Stimulated activated CD4-positive, alpha-beta T cell treated with anti-CD3 and anti-CD28 coated beads, Interleukin-1b, Interleukin-23, amount 100 ng/mL, for 24 hours (primary cell): ENCODE measurements around the gene SKAP1.
"Not testable (repeated sequence)": the region's sequence is repeated elsewhere in the genome, so short reads cannot be mapped to it uniquely, and the experiment has no call there.

ENCODE experiments used
- DNase-seq, 4 experiments: peaks; one replicate each; pipeline ENCODE4 v3.0.0-alpha.2; 2020; ENCODE audit warnings: low read depth in 4 of 4, low spot score in 1 of 4

Gene SKAP1

DNA sequence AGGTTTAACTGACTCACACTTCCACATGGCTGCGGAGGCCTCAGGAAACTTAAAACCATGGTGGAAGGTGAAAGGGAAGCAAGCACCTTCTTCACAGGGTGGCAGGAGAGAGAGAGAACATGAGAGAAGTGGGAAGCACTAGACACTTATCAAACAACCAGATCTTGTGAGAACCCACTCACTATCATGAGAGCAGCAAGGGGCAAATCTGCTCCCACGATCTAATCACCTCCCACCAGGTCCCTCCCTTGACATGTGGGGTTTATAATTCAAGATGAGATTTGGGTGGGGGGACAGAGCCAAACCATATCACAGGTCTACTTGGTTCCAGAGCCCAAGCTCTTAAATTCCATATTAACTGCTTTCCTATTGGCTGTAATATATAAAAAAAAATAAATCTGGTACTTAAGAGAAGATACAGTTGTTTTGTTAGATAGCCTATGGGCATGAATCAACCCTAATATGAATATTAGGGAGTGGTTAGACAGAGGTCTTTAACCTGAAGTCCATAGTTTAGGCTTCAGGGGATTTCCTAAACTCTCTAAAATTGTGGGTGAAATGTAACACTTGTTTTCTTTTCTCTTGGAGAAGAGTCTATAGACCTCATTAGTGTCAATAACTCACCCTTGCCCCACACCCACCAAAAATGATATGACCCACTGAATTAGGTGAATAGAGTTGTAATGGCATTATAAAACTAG lies 56.7 kb downstream of the SKAP1 start:
- no peak for DNase-seq

DNA sequence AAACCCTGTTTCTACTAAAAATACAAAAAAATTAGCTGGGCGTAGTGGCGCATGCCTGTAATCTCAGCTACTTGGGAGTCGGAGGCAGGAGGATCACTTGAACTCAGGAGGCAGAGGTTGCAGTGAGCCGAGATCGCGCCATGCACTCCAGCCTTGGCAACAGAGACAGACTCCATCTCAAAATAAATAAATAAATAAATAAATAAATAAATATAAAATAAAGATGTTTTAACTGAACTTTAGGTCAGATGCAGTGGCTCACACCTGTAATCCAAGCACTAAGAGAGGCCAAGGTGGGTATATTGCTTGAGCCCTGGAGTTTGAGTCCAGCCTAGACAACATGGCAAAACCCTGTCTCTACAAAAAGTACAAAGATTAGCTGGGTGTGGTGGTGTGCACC lies 61.0 kb downstream of the SKAP1 start:
- DNase-seq = not testable (repeated sequence)

DNA sequence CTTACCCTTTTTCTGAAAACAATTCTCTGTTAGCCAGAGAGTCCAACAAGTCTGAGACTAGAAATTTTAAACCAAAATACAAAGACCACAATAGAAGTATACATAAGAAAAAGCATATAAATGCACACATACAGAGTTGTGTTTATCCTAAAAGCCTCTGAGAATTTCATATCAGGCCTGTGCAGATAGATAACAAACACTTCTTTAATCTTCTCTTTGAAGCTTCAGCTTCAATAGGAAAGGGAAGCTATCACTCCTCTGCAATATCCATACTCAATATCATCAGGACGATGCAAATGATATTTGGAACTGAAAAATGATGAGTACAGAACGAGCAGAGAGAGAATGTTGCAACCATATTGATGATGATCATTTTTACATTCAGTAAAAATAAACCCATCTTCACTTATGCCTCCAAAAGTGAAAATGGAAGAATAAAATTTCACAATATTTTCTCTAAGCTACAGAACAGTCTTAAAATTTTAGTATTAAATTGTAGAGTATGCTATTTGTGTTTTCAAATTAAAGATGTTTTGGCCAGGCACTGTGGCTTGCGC lies 61.6 kb downstream of the SKAP1 start:
- DNase-seq = no peak

DNA sequence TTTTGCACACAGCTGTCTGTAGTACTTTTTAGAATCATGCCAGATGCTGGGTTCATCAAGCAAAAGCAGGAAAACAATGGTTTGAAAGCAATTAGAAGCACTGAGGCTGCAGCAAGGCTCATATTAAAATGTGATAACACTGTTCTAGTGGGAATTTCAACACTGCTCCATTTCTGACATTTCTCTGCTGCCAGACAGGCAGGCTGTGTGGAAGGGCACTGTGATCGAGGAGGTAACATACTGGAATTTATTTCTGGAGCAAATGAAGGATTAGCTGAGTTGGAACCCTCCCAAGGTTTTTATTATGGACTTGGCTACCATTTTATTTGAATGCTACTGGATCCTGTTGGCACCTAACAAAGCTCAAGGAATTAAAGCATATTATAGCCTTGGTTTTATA lies 66.9 kb downstream of the SKAP1 start:
- DNase-seq = no peak

DNA sequence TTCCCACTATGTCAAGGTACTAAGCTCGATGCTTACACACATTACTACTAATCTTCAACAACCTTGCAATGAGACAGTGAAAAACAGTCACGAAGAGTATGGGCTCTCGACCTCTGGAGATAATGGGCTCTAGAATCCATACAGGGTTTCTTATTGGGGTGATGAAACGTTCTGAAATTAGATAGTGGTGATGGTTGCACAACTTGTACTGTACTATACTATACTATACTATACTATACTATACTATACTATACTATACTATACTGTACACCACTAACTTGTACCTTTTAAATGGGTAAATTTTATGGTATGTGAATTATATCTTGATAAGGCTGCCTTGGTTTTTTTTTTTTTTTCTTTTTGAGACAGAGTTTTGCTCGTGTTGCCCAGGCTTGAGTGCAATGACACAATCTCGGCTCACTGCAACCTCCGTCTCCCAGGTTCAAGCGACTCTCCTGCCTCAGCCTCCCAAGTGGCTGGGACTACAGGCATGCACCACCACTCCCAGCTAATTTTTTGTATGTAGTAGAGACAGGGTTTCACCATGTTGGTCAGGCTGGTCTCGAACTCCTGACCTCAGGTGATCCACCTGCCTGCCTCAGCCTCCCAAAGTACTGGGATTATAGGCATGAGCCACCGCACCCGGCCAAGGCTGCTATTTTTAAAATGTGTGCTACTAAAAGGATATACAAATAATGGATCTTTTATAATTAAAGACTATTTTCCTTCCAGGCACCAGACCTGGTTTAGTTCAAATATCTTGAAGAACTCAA lies 69.0 kb downstream of the SKAP1 start:
- DNase-seq = not testable (repeated sequence)

DNA sequence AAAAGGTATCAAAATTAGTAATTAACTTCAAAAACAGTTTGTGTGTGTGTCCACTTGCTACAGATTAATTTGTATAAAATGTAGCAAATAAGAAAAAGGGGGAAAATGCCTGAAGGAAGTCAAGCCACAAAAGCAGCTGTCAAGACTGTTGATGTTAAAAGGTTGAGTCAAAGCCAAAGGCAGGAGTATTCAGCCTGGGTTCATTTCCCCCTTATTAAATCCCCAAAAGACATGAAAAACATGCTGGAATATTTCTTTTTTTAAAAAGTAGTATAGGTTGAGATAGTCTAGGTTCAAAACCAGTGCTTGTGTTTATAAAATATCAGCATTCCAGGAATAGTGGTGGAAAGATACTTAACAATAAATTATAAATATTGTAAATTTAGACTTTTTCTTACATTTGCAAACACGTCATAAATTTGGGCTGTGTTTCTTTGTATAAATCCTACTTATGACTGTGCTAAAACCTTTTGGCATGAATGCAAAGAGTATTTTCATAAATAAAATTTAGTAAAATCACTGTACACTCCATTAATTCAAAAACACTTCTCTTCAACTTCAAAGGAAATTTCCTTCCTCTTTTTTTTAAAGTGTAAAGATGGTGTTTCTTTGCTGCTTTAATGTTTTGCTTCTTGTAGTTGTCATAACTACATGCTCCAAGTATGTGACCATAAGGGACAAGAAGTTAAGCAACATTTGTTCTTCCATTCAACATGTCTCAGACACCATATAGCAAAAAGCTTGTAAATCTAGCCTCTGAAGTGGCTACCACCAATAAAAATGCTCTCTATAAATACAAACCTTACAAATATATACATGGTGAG lies 72.0 kb downstream of the SKAP1 start:
- no peak for DNase-seq

DNA sequence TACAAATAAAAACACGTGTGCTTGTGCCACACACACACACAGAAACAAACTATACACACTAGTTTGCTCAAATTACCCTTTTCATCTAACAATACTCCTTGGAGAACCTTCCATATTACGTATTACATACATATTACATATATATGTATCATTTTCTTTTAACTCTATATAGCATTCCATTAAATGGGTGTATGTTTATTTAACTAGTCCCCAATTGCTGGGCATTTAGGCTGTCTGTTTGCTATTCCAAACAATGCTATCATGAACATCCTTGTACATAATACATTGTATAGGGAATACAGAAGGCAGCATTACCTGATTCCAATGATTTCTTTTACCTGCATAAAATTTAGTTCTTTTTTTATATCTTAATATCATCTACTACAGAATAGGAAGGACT lies 73.1 kb downstream of the SKAP1 start:
- DNase-seq = no peak

DNA sequence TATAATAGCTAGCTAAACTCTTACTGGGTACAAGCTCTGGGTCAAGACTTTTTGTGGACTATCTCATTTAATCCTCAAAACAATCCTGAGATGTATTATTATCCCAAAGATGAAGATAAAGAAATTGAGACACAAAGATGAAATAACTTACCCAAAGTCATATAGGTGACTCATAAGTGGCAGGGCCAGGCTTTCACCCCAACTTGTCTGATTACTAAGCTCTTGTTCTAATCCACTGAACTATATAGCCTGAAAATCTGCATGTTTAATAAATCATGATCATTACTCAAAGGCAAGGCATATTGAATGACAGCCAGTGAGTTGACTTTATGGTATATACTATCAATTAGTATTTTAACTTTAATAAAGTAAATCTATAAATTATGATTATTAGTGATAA lies 77.4 kb downstream of the SKAP1 start:
- no peak for DNase-seq

DNA sequence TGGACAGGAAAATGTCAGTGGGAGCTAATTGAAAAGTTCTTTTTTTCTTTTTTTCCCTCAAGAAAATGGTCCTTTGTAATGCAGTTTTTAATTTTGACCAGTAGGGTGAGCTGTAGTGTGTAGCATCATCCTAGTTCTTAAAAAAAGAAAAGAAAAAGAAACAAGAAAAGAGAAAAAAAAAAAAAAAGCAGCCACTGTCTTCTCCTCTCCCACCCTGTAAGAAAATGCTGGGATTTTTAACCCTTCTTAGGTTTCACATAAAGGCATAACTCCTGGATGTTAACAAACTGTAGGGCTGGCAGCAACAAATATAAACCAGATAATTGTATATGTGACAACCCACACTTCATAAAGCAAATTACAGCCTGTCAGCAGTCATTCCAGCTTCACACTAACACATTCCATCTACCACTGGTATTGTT lies 78.1 kb downstream of the SKAP1 start:
- no peak for DNase-seq

DNA sequence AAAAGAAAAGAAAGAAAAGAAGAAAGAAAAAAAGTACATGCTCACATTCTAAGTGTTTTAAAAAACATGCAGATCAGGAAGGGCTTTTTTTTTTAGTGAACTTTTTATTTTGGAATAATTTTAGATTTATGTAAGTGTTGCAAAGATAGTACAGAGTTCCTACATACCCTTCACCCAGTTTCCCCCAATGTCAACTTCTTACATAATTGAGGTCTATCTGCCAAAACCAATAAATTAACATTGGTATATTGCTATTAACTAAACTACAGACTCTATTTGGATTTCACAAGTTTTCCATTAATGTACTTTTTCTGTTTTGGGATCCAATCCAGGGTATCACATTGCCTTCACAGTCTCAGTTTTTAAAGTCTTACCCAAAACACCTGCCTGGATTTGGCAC lies 81.7 kb downstream of the SKAP1 start:
- no peak for DNase-seq

DNA sequence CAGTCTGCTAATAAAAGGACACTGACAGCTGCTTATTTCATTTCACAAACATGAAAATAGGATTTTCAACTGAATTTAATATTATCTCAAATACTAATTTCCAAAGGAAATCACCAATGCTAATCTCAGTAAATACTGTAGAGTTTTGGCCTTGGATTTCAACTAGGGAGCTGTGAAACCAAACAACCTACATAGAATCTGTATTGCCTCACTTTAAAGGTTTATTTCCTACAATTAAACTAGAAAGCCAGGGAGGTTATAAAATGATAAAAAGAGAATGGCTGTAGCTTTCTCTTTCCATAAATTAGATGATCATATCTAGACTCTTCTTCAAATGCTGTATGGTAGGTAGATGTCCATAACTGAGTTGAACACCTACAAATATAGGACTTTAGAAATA lies 82.8 kb downstream of the SKAP1 start:
- no peak for DNase-seq

DNA sequence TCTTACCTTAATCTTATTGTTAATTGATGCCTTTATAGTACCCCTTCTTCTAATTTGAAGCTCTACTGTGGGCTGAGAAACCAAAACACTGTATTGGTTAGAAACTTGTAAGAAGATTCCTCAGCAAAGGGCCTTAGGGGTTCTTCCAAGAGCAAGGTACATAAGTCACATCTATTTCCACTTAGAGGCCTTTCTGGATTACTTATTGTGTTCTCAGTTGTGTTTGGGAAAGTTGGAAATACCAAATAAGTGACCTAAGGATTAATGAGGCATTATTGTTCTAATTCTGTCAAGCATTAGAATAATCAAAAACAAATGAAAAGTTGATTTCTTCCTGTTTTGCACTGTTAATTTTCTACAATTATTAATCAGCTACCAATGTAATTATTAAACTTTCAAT lies 85.8 kb downstream of the SKAP1 start:
- no peak for DNase-seq

DNA sequence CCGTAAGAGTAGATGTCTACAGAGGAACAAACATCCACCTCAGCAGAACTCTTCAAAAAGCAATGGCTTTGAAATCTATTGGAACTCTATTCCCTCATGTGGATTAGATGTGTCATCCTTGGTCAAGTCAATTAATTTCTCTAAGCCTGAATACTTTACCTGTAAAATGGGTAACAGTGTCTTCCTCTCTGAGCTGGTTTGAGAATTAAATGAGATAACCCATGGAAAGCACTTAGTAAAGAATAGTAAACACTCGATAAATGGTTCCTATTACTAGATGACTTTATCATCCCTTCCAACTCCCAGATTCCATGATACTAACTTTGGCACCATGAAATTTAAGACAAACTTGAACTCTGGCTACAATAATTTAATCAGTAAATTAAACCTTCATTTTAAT lies 89.1 kb downstream of the SKAP1 start:
- DNase-seq = no peak

DNA sequence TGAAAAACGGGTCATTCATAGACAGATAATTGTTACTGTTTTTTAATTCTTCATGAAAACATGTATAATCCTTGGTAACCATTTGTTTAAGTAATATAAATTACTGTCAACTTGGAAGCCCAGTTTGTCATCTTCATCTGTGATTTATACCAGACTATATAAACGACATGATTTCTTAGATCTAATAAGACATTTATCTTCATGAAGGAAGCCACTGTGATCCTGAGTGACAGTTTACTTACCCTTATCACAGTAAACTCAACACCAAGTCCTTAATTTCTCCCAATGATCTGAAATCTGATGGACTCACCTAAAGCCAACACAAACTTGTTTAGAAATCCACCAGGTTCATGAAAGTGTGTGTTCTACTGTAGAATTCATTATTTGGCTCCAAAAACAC lies 91.3 kb downstream of the SKAP1 start:
- no peak for DNase-seq

DNA sequence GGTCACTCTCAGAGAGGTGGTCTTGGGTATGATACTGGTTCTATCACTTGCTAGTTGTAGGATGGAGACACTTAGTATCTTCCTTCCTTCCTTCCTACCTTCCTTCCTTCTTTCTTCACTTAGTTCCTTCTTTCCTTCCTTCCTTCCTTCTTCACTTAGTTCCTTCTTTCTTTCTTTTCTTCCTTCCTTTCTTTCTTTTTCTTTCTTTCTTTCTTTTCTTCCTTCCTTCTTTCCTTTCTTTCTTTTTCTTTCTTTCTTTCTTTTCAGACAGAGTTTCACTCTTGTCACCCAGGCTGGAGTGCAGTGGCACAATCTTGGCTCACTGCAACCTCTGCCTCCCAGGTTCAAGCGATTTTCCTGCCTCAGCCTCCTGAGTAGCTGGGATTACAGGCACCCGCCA lies 92.1 kb downstream of the SKAP1 start:
- DNase-seq = not testable (repeated sequence)

DNA sequence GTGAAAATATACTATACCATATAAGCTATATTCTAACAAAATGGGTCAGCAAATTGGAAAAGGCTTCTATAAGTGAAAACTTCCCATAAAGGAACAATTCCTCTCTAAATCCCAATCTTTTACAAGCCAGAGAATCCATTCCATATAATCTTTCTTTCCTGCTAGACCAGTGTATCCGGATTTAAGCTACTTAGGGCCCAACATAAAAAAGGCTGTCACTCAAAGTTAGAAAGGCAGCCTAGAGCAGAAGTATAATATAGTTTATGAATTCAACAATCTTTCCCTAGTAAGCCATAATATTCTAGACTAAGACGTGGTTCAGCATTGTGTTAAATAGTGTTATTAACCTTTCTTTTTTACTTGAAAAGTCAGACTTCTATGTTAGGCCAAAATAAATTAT lies 93.0 kb downstream of the SKAP1 start:
- DNase-seq = no peak

DNA sequence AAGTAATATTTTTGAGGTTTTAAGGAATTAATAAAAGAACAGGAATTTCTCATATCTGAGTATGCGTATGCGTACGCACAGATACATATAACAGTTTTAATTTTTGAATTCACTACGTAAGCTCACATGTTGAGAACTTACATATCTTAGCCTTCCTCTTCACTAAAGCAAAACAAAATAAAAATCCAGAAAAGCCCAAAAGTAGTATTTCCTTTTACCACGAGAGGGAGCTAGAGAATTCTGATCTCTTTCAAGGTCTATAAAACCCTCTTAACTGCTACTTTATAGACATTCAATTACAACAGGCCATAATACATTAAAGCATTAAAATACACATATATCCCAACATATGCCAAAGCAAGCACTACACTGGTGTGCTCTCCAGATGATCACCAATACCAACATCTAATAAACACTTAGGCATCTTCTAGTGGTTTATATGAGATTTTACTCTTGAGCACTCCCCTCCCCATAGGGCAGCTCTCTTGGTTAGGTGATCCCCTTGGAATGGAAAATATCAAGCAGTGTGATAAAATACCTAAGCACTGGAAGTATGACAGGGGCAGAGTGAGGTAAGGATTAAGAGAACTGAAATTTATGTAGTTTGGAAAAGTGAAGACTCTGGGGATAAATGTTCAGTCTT lies 94.0 kb downstream of the SKAP1 start:
- no peak for DNase-seq

DNA sequence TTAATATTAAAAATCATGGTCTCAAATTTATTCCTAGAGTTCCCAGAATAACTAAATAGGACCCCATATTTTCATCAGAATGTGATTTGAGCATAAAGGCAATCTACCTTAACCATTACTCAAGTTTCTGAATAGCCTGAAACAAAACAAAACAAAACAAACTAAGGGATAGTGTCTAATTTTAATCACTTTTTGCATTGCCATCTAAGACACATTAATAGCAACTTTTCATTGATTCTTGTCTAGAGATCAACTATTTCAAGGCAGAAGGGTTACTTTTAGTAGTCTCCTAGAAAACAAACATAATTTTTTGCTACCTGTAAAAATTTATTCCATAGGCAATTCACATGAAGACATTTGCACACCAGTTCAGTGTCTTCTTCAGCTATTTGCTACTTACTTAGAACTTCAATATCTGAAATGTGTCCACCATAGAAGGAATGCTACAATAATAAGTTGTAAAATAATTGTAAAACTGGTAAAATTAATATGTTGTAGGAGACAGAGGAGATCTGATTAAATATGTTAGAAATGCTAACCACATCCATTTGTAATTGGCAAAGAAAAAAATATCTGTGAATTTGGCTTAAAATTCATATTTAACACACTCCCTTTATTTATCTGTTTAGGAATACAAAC lies 94.7 kb downstream of the SKAP1 start:
- DNase-seq = no peak

DNA sequence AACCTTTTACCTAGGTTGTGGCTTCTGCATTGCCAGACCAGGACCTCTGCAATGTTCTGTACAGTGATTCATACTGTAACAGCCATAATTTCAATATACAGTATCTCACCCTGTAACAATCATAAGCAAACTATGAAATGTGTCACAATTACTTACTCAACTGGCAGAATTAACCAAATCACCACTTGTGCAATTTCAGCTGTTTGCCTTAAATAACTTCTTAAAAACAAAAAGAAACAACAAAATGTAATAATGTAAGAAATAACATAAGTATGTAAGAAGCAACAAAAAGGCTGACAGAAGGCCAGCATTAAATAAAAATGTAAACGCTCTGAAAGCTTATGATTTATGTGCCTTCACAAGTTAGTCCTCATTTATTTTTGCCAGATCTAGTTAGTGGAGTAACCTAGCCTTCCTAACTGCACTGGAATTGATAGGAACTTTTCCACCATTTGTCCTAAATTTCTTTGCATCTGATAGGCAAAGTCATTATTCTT lies 96.9 kb downstream of the SKAP1 start:
- DNase-seq = no peak

DNA sequence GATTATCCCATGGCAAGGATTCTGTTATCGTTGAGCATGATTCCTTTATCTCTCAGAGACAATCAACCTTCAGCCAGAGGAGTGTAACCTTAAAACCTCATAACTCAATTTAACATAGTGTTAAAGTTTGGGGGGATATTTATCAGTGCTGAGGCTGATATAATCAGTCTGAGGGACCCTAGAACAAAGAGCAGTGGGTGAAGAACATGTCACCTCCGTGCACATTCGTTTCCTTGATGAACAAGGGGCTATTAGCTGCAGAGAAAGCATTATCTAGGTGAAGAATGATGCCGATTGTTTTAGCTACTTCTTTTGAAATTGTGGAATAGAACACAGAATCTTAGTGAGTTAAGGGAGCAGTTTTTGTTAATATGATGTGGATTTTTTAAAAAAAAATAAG lies 99.1 kb downstream of the SKAP1 start:
- DNase-seq = no peak

DNA sequence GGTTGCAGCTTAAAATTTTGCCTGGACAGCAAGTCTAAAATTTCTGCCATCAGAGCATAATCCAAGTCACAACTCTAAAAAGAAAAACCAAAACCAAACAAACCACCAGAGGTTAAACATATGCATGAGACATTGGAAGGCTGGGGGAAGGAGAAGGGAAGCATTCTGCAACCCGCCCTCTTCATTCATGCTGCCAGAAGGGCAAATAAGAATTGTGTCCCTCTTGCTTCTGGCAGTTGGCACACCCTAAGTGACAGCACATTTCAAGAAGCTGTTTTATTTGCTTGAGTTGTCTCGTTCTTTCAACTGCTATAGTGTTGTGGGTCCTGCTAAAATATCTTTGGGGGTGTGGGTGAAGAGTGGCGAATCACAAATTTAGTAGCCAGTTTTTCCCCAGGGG lies 99.6 kb downstream of the SKAP1 start:
- DNase-seq = no peak
